Smooth muscle cell (in vitro differentiated cells): ENCODE measurements around the gene TLCD3A. TPM values are rescaled to one million over a fixed set of nuclear protein-coding genes. Genes with fewer than 3 reads are reported as not detected.

Source experiments
- DNase-seq: peaks from one replicate; lab custom pipeline; 2025; ENCODE audit not compliant: unreplicated experiment; lab: John Stamatoyannopoulos, UW
- H2AFZ ChIP-seq: fragments of 200-600 bp; sonication (generic); 2 replicates; pipeline ENCODE4 v1.6.0; 2016; ENCODE audit warnings: antibody characterized with exemption, low read depth, mild to moderate bottlenecking
- H3F3A ChIP-seq: fragments of 200-600 bp; sonication (generic); 2 replicates; pipeline ENCODE4 v1.6.0; 2017; ENCODE audit warnings: antibody characterized with exemption, low read depth
- H3K27ac ChIP-seq: fragments of 200-600 bp; sonication (generic); 2 replicates; pipeline ENCODE4 v1.5.1; 2016; ENCODE audit warnings: low read depth, mild to moderate bottlenecking
- H3K27me3 ChIP-seq: fragments of 200-600 bp; sonication (generic); 2 replicates; pipeline ENCODE4 v1.6.1; 2016; ENCODE audit warnings: low read depth, mild to moderate bottlenecking
- H3K36me3 ChIP-seq: fragments of 200-600 bp; sonication (generic); 2 replicates; pipeline ENCODE4 v1.5.1; 2016; ENCODE audit warnings: low read depth
- H3K4me1 ChIP-seq: fragments of 200-600 bp; sonication (generic); 2 replicates; pipeline ENCODE4 v1.5.1; 2016; ENCODE audit warnings: low read depth
- H3K4me2 ChIP-seq: fragments of 200-600 bp; sonication (generic); 2 replicates; pipeline ENCODE4 v1.6.0; 2016; ENCODE audit warnings: mild to moderate bottlenecking
- H3K4me3 ChIP-seq: fragments of 200-600 bp; sonication (generic); 2 replicates; pipeline ENCODE4 v1.5.1; 2016; ENCODE audit warnings: mild to moderate bottlenecking
- H3K79me2 ChIP-seq: fragments of 200-600 bp; sonication (generic); 2 replicates; pipeline ENCODE4 v1.6.0; 2016; ENCODE audit warnings: low read depth, mild to moderate bottlenecking
- H3K9ac ChIP-seq: fragments of 200-600 bp; sonication (generic); 2 replicates; pipeline ENCODE4 v1.6.0; 2016; ENCODE audit warnings: low read depth
- H3K9me3 ChIP-seq: fragments of 200-600 bp; sonication (generic); replicated peaks from 2 replicates; pipeline ENCODE4 v1.5.1; 2016; ENCODE audit warnings: low read depth
- H4K20me1 ChIP-seq: fragments of 200-600 bp; sonication (generic); 2 replicates; pipeline ENCODE4 v1.6.0; 2016; ENCODE audit warnings: low read depth
- CTCF ChIP-seq: fragments of 200-600 bp; sonication (generic); IDR thresholded peaks from 2 replicates; pipeline ENCODE4 v1.5.1; 2017; ENCODE audit warnings: borderline replicate concordance, mild to moderate bottlenecking, antibody characterized with exemption; ENCODE audit not compliant: insufficient read depth, poor library complexity, severe bottlenecking
- WGBS: methylation state at CpG from one replicate; pipeline ENCODE4 v1.1.7; 2016; ENCODE audit warnings: low lambda C conversion rate; 5-methylcytosine and 5-hydroxymethylcytosine counted together
- polyA plus RNA-seq: library from polyadenylated mRNA; unstranded; fragments of >200 nt; fragmentation: Nextera tagmentation; extraction: Ambion mirVana; gene quantifications from 2 replicates; pipeline ENCODE4 v1.2.1, GENCODE V29; 2016
- total RNA-seq: library from RNA; depleted of rRNA; stranded (reverse); fragments of >200 nt; gene quantifications from 2 replicates; pipeline ENCODE4 v1.2.3, GENCODE V29; 2014

Gene TLCD3A
- total RNA-seq = 20.1 and 23.0 TPM in 2 replicates
- 21.9 and 25.9 TPM in 2 replicates for polyA plus RNA-seq

GRCh38 chr17:732067-732901 is at the start of gene TLCD3A:
Gene TLCD3A, plus strand, starts transcription at chr17:732596. Its CDS starts 52 bp downstream, at chr17:732648.
- no peaks in the 10 kb centered on the region for H3K9me3 ChIP-seq
- peaks cover 19% of the 10 kb centered on the region for H4K20me1 ChIP-seq
- H3K4me1 ChIP-seq = peaks cover 12% of the 10 kb centered on the region
- H2AFZ ChIP-seq = peak within 1 kb of the TSS; percentile 75
- no peaks in the 10 kb centered on the region for H3K27me3 ChIP-seq
- peak within 1 kb of the TSS; percentile 34 for H3K27ac ChIP-seq
- H3K9ac ChIP-seq = peak within 1 kb of the TSS; percentile 36
- 0% methylated on average over 14 of the region's 126 CpGs for WGBS
- no peaks in the 10 kb centered on the region for H3K36me3 ChIP-seq
- peak within 1 kb of the TSS; percentile 91 for H3K4me2 ChIP-seq
- peak; percentile 6 for TF ChIP-seq CTCF
- H3K79me2 ChIP-seq = peaks cover 29% of the 10 kb centered on the region
- peak within 1 kb of the TSS; percentile 93 for H3K4me3 ChIP-seq
- DNase-seq = peak; percentile 38
- H3F3A ChIP-seq = peaks cover 5% of the 10 kb centered on the region

GRCh38 chr17:683040-683439 is 49.4 kb upstream of the TLCD3A start:
- Histone ChIP-seq H3K79me2 (peaks cover 17% of the 10 kb centered on the region), H2AFZ (no peak overlapping the region), H3K27me3 (no peaks in the 10 kb centered on the region), H3K4me2 (no peak overlapping the region), H3F3A (no peaks in the 10 kb centered on the region), H3K4me1 (peaks cover 24% of the 10 kb centered on the region), H4K20me1 (peaks cover 14% of the 10 kb centered on the region), H3K4me3 (no peak overlapping the region), H3K27ac (no peak overlapping the region), H3K9ac (no peak overlapping the region), H3K36me3 (no peaks in the 10 kb centered on the region), H3K9me3 (no peaks in the 10 kb centered on the region)
- 91% methylated on average over 1 of the region's 1 CpG for WGBS
- no peak for TF ChIP-seq CTCF
- DNase-seq = no peak

DNA sequence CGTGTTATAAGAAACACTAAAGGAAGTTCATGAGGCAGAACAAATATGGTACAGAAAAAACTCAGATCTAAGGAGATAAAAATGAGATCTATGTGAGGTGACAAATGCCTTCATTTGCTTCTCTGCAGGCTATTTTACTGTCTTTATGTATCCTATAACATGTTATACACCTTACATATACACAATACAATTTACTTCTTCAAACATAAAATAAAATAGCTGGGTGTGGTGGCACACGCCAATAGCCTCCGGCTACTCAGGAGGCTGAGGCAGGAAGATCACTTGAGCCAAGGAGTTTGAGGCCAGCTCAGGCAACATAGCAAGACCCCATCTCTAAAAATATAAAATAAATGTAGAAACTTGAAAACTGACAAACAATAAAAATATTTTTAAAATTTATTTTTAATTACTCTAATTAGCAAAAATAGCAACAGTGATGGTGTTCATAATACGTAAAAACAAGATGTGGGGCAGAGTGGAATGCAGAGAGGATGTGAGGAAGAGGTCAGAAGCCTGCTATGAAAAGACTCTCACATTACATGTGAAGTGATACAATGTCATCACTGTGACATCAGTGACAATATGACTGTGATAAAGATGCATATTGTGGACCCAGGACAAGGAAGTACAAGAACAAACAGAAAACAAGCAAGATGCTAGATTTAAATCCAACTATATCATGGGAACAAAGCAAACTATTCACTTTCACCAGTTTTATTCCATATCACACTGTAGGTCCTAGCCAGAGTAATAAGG is 48.7 kb upstream of the TLCD3A start:
- H3K79me2 ChIP-seq = peaks cover 16% of the 10 kb centered on the region
- no peak for TF ChIP-seq CTCF
- no peak overlapping the region for H3K9ac ChIP-seq
- H2AFZ ChIP-seq = no peak overlapping the region
- H3K4me1 ChIP-seq = peaks cover 24% of the 10 kb centered on the region
- no peak overlapping the region for H3K4me3 ChIP-seq
- 95% methylated on average over 4 of the region's 4 CpGs for WGBS
- no peak overlapping the region for H3K4me2 ChIP-seq
- no peaks in the 10 kb centered on the region for H3K27me3 ChIP-seq
- H3K27ac ChIP-seq = no peak overlapping the region
- DNase-seq = no peak
- H3F3A ChIP-seq = no peaks in the 10 kb centered on the region
- no peaks in the 10 kb centered on the region for H3K36me3 ChIP-seq
- no peaks in the 10 kb centered on the region for H3K9me3 ChIP-seq
- H4K20me1 ChIP-seq = peaks cover 14% of the 10 kb centered on the region
